ENCODE data around the gene CNDP2. TPM values are rescaled to one million over a fixed set of nuclear protein-coding genes. Genes with fewer than 3 reads are reported as not detected.
A peak's percentile ranks its signal among the peaks of the same experiment; 100 is the strongest.

Gene CNDP2
- total RNA-seq, 1 donor from 2014 or later = 75.2 TPM

DNA sequence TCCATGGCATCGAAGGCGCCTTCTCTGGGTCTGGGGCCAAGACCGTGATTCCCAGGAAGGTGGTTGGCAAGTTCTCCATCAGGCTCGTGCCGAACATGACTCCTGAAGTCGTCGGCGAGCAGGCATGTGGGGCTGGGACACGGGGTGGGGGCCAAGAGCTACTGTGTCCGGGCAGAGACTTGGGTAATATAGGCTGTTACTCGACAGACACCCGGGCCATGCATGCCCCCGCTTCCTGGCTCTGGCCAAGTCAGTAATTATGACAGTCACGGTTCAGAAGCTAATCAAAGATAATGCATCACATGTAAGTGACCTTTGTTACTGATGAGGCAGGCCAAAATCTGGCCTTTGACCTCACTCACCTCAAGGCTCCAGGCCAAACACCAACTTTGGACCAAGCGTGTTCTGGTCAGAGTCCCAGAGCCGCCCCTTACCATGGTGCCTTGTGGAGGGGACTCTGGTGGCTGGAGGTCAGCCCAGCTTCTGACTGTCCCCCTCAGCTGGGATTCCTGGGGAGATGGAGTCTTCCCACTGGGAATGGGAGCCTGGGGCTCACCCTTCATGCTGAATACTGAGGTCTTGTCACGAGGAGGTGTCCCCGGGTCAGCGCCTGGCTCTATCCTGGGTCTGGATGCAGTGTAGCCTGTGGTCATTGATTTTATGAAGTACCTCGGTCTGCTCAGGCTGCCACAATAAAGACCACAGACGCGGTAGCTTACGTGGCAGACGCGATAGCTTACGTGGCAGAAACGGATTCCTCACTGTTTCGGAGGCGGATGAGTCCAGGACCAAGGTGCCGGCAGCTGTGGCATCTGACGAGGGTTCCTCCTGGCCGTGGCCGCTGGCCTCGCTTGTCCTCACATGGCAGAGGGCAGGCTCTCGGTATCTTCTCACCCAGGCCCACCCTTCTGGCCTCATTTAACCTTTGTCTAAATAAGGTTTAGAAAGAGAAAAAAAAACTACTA, 20.4 kb downstream of the CNDP2 start:
- TF ChIP-seq, protein P1, sequence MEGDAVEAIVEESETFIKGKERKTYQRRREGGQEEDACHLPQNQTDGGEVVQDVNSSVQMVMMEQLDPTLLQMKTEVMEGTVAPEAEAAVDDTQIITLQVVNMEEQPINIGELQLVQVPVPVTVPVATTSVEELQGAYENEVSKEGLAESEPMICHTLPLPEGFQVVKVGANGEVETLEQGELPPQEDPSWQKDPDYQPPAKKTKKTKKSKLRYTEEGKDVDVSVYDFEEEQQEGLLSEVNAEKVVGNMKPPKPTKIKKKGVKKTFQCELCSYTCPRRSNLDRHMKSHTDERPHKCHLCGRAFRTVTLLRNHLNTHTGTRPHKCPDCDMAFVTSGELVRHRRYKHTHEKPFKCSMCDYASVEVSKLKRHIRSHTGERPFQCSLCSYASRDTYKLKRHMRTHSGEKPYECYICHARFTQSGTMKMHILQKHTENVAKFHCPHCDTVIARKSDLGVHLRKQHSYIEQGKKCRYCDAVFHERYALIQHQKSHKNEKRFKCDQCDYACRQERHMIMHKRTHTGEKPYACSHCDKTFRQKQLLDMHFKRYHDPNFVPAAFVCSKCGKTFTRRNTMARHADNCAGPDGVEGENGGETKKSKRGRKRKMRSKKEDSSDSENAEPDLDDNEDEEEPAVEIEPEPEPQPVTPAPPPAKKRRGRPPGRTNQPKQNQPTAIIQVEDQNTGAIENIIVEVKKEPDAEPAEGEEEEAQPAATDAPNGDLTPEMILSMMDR (IDR thresholded peaks at IDR 0.05) = no peak
- Mint-ChIP-seq H3K36me3 (ENCODE audit: unreplicated experiment) (peaks cover 40% of the 10 kb centered on the region), H3K9me3 (ENCODE audit: unreplicated experiment) (no peaks in the 10 kb centered on the region), H3K4me3 (ENCODE audit: unreplicated experiment) (no peak overlapping the region), H3K27me3 (ENCODE audit: unreplicated experiment) (no peaks in the 10 kb centered on the region), H3K27ac (ENCODE audit: unreplicated experiment) (no peak overlapping the region), H3K4me1 (ENCODE audit: unreplicated experiment) (no peaks in the 10 kb centered on the region)
- DNase-seq (ENCODE audit: extremely low spot score, unreplicated experiment) = peak; percentile 79

DNA sequence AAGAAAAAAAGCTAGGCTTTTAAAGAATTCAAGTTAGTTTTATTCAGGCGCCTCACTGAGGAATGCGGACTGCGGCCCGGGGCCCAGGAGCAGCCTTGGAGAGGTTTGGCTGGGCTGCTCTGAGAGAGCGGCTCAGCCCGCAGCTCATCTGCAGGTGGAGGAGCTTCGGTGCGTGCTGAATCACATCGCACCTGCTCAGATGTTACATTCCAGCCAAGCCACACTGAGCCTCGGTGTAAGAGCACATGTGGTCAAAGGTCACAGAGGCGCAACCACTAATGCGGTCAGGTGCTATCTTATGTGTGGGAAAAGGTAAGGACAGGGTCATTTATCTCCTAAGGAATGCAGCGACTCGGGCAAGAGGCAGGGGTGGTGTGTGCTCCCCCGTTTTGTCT, 21.1 kb downstream of the CNDP2 start:
- no peak overlapping the region for H3K4me3 Mint-ChIP-seq (ENCODE audit: unreplicated experiment)
- H3K36me3 Mint-ChIP-seq (ENCODE audit: unreplicated experiment) = peaks cover 38% of the 10 kb centered on the region
- peak; percentile 54 for DNase-seq (ENCODE audit: extremely low spot score, unreplicated experiment)
- H3K27me3 Mint-ChIP-seq (ENCODE audit: unreplicated experiment) = no peaks in the 10 kb centered on the region
- TF ChIP-seq, protein P1 (IDR thresholded peaks at IDR 0.05) = no peak
- H3K9me3 Mint-ChIP-seq (ENCODE audit: unreplicated experiment) = no peaks in the 10 kb centered on the region
- no peak overlapping the region for H3K27ac Mint-ChIP-seq (ENCODE audit: unreplicated experiment)
- H3K4me1 Mint-ChIP-seq (ENCODE audit: unreplicated experiment) = no peaks in the 10 kb centered on the region

DNA sequence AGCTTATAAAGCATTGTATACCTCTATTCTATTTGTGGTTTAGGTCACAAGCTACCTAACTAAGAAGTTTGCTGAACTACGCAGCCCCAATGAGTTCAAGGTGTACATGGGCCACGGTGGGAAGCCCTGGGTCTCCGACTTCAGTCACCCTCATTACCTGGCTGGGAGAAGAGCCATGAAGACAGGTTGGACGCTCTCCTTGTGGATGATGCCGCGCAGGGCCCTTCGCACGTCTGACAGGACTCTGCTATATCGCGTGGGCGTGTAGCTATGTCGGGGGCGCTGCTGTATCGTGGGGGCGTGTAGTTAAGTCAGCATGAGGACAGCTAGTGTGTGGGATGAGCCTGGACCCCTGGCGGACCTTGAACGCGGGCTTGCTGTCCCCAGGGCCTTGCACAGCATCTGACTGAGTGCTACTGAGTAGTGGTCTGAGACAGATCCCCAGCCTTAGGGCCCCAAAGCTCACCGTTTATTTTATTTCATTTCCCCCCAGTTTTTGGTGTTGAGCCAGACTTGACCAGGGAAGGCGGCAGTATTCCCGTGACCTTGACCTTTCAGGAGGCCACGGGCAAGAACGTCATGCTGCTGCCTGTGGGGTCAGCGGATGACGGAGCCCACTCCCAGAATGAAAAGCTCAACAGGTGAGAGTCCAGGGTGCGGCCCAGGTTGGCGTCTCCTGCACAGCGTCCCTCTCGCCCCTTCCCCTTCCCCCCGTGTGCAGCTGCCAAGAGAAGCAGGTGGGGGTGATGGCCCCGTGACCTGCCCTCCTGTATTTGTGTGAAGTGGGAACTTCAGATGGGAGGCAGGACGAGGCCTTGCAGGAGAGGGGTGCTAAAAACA, 22.5 kb downstream of the CNDP2 start:
- Mint-ChIP-seq H3K36me3 (ENCODE audit: unreplicated experiment) (peaks cover 31% of the 10 kb centered on the region), H3K4me3 (ENCODE audit: unreplicated experiment) (no peak overlapping the region), H3K27ac (ENCODE audit: unreplicated experiment) (no peak overlapping the region), H3K9me3 (ENCODE audit: unreplicated experiment) (no peaks in the 10 kb centered on the region), H3K4me1 (ENCODE audit: unreplicated experiment) (no peaks in the 10 kb centered on the region), H3K27me3 (ENCODE audit: unreplicated experiment) (no peaks in the 10 kb centered on the region)
- TF ChIP-seq, protein P1 (IDR thresholded peaks at IDR 0.05) = no peak
- no peak for DNase-seq (ENCODE audit: extremely low spot score, unreplicated experiment)

DNA sequence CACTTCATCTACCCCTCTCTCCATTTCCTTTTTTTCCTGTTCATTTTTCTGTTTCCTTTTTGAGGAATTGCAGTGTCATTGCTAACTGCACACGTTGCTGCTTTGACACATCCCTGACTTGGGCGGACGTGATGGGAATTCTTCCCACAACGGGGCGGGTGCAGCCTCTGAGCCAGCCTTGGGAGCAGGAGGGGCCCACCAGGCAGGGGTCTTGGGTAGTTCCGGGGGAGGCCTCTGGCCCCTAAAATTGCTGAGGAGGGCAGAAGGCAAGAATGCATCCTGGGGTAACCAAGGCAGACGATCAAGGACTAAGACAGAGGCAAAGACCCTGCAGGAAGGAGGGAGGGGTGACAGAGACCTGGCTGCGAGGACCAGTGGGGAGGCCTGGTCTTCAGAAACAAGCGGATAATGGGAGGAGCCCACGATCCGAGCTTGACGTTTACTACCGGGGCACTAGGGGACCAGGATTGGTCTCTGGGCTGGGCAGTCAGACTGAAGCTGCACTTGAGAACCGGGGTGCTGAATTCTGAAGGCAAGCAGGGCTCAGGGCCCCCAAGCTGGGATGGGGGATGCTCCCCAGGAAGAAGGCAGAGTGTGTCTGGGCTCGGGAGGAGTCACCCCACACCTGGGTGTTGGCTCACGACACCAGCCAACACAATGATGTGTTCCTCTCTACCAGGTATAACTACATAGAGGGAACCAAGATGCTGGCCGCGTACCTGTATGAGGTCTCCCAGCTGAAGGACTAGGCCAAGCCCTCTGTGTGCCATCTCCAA, 23.3 kb downstream of the CNDP2 start:
- TF ChIP-seq, protein P1 (IDR thresholded peaks at IDR 0.05) = no peak
- no peaks in the 10 kb centered on the region for H3K27me3 Mint-ChIP-seq (ENCODE audit: unreplicated experiment)
- DNase-seq (ENCODE audit: extremely low spot score, unreplicated experiment) = no peak
- H3K4me1 Mint-ChIP-seq (ENCODE audit: unreplicated experiment) = no peaks in the 10 kb centered on the region
- no peak overlapping the region for H3K27ac Mint-ChIP-seq (ENCODE audit: unreplicated experiment)
- H3K4me3 Mint-ChIP-seq (ENCODE audit: unreplicated experiment) = no peak overlapping the region
- H3K36me3 Mint-ChIP-seq (ENCODE audit: unreplicated experiment) = peaks cover 31% of the 10 kb centered on the region
- no peaks in the 10 kb centered on the region for H3K9me3 Mint-ChIP-seq (ENCODE audit: unreplicated experiment)
